GM23338 (cell line): Measurements from ENCODE around the gene PRPSAP1.

ENCODE experiments used
- CREB1 ChIP-seq: fragments of 250-450 bp; sonication (Bioruptor Pico); IDR thresholded peaks from 2 replicates; pipeline ENCODE4 v1.5.0; 2020; ENCODE audit warnings: low read depth, mild to moderate bottlenecking, moderate library complexity
- CTCF ChIP-seq, 2 experiments: fragments of 200-600 bp in 1 of 2; sonication (generic) in 1 of 2; conservative IDR thresholded peaks; 2 replicates each; pipeline versions ENCODE4 v1.5.1 to v1.6.1; 2016 to 2017; ENCODE audit warnings: antibody characterized with exemption in 2 of 2, low read depth in 2 of 2, mild to moderate bottlenecking in 2 of 2, moderate library complexity in 1 of 2
- EZH2phosphoT487 ChIP-seq: fragments of 200-600 bp; sonication (generic); IDR thresholded peaks from one replicate; pipeline ENCODE4 v1.8.1; 2018; ENCODE audit warnings: antibody characterized with exemption; ENCODE audit not compliant: unreplicated experiment
- JUNB ChIP-seq: IDR thresholded peaks from one replicate; pipeline ENCODE4 v1.6.1; 2016; ENCODE audit warnings: antibody characterized with exemption; ENCODE audit not compliant: unreplicated experiment

DNA sequence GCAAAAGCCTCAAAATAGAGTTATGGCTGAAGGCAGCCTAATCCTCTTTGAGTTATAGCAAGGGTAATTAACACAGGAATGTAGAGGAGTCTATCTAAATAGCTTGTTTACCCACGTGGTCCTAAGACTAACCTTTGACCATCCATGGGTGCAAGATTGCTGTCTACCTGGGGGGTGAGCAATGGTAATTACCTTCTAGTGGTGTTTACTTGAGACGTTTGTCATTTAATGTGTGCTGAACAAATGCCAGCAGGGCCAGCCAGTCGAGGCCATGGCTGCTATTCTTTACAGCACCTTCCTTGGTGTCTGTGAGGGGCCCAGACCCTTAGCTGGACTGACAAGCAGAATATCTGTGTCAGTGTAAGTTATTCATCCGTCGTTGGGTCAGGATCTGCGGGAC, 13.9 kb upstream of the PRPSAP1 start:
- TF ChIP-seq CTCF (conservative IDR thresholded peaks at IDR 0.05; ENCODE audit: low read depth in 2 of 2) (no peak), CREB1 (CRISPR knock-in tag) (no peak), JUNB (no peak), EZH2phosphoT487 (no peak)
